ENCODE measurements around the gene JUNB. TPM values are rescaled to one million over a fixed set of nuclear protein-coding genes. Genes with fewer than 3 reads are reported as not detected.
A peak's percentile ranks its signal among the peaks of the same experiment; 100 is the strongest.

Gene JUNB
- total and polyA plus RNA-seq, 2 of the 13 experiments (the other 11 are each of a cell fraction or from before 2014, with no cell fraction given), result 7.7 to 8.2 TPM

DNA sequence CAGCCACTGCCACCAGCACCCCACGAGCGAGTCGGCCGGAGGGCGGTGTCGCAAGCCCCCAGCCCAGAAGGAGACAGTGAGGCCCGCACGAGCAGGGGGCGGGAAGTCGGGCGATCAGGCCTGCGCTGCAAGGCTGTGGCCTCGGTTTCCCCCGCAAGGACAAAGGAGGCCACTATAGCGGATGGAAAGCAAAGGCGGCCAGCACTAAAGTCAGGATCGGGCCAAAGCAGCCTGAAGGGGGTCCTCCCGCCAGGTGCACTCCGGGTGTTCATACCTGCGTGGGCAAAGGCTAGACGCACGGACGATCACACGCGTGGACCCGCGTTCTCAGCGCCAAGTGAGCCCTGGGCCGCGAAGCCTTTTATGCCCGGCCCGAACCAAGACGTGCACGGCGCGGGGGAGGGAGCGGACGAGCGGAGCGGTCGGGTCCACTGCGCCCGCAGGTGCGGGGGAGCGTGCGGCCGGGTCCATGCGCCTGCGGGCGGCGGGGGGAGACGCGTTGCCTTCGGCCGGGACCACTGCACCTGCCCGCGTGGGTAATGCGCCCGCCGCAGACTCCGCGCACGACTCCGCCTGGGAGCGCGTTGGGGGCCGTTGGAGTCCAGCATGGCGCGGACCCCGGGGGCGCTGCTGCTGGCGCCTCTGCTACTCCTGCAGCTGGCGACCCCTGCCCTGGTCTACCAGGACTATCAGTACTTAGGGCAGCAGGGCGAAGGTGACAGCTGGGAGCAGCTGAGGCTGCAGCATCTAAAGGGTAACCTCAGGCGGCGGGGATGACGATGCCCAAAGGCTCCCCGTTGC is 10.4 kb downstream of the JUNB start, which contains the start of the genes PRDX2 and THSD8 (continued):
- TF ChIP-seq, protein P1, sequence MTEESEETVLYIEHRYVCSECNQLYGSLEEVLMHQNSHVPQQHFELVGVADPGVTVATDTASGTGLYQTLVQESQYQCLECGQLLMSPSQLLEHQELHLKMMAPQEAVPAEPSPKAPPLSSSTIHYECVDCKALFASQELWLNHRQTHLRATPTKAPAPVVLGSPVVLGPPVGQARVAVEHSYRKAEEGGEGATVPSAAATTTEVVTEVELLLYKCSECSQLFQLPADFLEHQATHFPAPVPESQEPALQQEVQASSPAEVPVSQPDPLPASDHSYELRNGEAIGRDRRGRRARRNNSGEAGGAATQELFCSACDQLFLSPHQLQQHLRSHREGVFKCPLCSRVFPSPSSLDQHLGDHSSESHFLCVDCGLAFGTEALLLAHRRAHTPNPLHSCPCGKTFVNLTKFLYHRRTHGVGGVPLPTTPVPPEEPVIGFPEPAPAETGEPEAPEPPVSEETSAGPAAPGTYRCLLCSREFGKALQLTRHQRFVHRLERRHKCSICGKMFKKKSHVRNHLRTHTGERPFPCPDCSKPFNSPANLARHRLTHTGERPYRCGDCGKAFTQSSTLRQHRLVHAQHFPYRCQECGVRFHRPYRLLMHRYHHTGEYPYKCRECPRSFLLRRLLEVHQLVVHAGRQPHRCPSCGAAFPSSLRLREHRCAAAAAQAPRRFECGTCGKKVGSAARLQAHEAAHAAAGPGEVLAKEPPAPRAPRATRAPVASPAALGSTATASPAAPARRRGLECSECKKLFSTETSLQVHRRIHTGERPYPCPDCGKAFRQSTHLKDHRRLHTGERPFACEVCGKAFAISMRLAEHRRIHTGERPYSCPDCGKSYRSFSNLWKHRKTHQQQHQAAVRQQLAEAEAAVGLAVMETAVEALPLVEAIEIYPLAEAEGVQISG (CRISPR knock-in tag; IDR thresholded peaks at IDR 0.05), result peak; percentile 90
- TF ChIP-seq ZNF761 (CRISPR knock-in tag; conservative IDR thresholded peaks at IDR 0.05) (peak; percentile 92; the same call in 1 of the 2 replicates), ZNF839 (CRISPR knock-in tag; IDR thresholded peaks at IDR 0.05; ENCODE audit: borderline replicate concordance) (no peak; the same call in 1 of the 2 replicates), ZNF496 (CRISPR knock-in tag; IDR thresholded peaks at IDR 0.05; ENCODE audit: insufficient replicate concordance) (no peak), FOXK2 (IDR thresholded peaks at IDR 0.05) (peak; percentile 95), KLF13 (CRISPR knock-in tag; IDR thresholded peaks at IDR 0.05) (no peak), SOX13 (IDR thresholded peaks at IDR 0.05) (no peak), SOX13 (CRISPR knock-in tag; conservative IDR thresholded peaks at IDR 0.05 in 1 of 2, IDR thresholded peaks at IDR 0.05 in 1 of 2) (peak in 1 of 2 experiments; percentile 25; a peak in 2 of 4 replicates), THAP11 (CRISPR knock-in tag; IDR thresholded peaks at IDR 0.05) (peak; percentile 91), ZNF550 (CRISPR knock-in tag; IDR thresholded peaks at IDR 0.05; ENCODE audit: borderline replicate concordance) (peak; percentile 85), ESRRA (CRISPR knock-in tag; IDR thresholded peaks at IDR 0.05; ENCODE audit: low read depth) (peak; percentile 31; the same call in 1 of the 2 replicates), SP4 (CRISPR knock-in tag; IDR thresholded peaks at IDR 0.05) (peak; percentile 54; the same call in 1 of the 2 replicates), ZNF331 (CRISPR knock-in tag; IDR thresholded peaks at IDR 0.05) (peak; percentile 79), MTF2 (CRISPR knock-in tag; IDR thresholded peaks at IDR 0.05; ENCODE audit: borderline replicate concordance) (peak; percentile 68; the same call in 1 of the 2 replicates), TMF1 (CRISPR knock-in tag; IDR thresholded peaks at IDR 0.05; ENCODE audit: low read depth) (0 out of 2 replicates have a peak, but pooled peaks have one; percentile 22), U2AF2 (IDR thresholded peaks at IDR 0.05; ENCODE audit: low read depth, low read length) (no peak), SALL1 (CRISPR knock-in tag; IDR thresholded peaks at IDR 0.05) (peak; percentile 79; the same call in 1 of the 2 replicates), ZNF616 (CRISPR knock-in tag; IDR thresholded peaks at IDR 0.05; ENCODE audit: low read depth) (peak; percentile 57), DPF2 (CRISPR knock-in tag; IDR thresholded peaks at IDR 0.05; ENCODE audit: borderline replicate concordance, low read depth) (no peak)
- TF ChIP-seq, protein P2, sequence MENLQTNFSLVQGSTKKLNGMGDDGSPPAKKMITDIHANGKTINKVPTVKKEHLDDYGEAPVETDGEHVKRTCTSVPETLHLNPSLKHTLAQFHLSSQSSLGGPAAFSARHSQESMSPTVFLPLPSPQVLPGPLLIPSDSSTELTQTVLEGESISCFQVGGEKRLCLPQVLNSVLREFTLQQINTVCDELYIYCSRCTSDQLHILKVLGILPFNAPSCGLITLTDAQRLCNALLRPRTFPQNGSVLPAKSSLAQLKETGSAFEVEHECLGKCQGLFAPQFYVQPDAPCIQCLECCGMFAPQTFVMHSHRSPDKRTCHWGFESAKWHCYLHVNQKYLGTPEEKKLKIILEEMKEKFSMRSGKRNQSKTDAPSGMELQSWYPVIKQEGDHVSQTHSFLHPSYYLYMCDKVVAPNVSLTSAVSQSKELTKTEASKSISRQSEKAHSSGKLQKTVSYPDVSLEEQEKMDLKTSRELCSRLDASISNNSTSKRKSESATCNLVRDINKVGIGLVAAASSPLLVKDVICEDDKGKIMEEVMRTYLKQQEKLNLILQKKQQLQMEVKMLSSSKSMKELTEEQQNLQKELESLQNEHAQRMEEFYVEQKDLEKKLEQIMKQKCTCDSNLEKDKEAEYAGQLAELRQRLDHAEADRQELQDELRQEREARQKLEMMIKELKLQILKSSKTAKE (CRISPR knock-in tag; IDR thresholded peaks at IDR 0.05; ENCODE audit: borderline replicate concordance), result peak; percentile 62; the same call in 1 of the 2 replicates
- TF ChIP-seq, protein P3, sequence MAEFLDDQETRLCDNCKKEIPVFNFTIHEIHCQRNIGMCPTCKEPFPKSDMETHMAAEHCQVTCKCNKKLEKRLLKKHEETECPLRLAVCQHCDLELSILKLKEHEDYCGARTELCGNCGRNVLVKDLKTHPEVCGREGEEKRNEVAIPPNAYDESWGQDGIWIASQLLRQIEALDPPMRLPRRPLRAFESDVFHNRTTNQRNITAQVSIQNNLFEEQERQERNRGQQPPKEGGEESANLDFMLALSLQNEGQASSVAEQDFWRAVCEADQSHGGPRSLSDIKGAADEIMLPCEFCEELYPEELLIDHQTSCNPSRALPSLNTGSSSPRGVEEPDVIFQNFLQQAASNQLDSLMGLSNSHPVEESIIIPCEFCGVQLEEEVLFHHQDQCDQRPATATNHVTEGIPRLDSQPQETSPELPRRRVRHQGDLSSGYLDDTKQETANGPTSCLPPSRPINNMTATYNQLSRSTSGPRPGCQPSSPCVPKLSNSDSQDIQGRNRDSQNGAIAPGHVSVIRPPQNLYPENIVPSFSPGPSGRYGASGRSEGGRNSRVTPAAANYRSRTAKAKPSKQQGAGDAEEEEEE (CRISPR knock-in tag; IDR thresholded peaks at IDR 0.05; ENCODE audit: borderline replicate concordance), result peak; percentile 78; the same call in 1 of the 2 replicates

Data from HepG2 (cell line).